SK-N-SH (cell line): ENCODE results near the gene ZFP36L1. TPM values are rescaled to one million over a fixed set of nuclear protein-coding genes. Genes with fewer than 3 reads are reported as not detected.

Experiments
- CTCF ChIA-PET: fragments of 300-600, 350-600 bp; formaldehyde crosslinking; extraction: SDS; loops from one replicate; lab custom pipeline; 2021; lab: Yijun Ruan, JAX
- POLR2A ChIA-PET: fragments of 350-600 bp; sonication (Branson Sonifier 250); formaldehyde crosslinking; extraction: SDS; loops from one replicate; lab custom pipeline; 2020; ENCODE audit warnings: antibody characterized with exemption, inconsistent platforms; lab: Yijun Ruan, JAX
- DNase-seq: peaks from one replicate; pipeline ENCODE4 v3.0.0; 2012
- H2AFZ ChIP-seq: fragments of 200-600 bp; sonication (generic); 2 replicates; pipeline ENCODE4 v1.8.1; 2016; ENCODE audit warnings: antibody characterized with exemption, mild to moderate bottlenecking, low read depth
- H3F3A ChIP-seq: fragments of 200-600 bp; sonication (generic); replicated peaks from 2 replicates; pipeline ENCODE3; 2016; ENCODE audit warnings: antibody characterized with exemption, mild to moderate bottlenecking; ENCODE audit not compliant: insufficient read depth
- H3K27ac ChIP-seq, 2 experiments: fragments of 200-500 bp in 1 of 2; fragments of 200-600 bp in 1 of 2; sonication (Bioruptor generic) in 1 of 2; sonication (generic), shearing (Covaris generic) in 1 of 2; 2 replicates each; pipeline versions ENCODE4 v1.5.1 to v1.6.1; 2014 to 2016; ENCODE audit warnings: low read depth in 2 of 2, inconsistent platforms in 1 of 2, low read length in 1 of 2, mild to moderate bottlenecking in 1 of 2, mixed read lengths in 1 of 2
- H3K27me3 ChIP-seq: fragments of 200-600 bp; sonication (generic), shearing (Covaris generic); 2 replicates; pipeline ENCODE4 v1.6.1; 2016; ENCODE audit warnings: mixed run types; ENCODE audit not compliant: insufficient read depth
- H3K36me3 ChIP-seq, 2 experiments: fragments of 200-500 bp in 1 of 2; fragments of 200-600 bp in 1 of 2; sonication (Bioruptor generic) in 1 of 2; sonication (generic) in 1 of 2; replicated peaks in 1 of 2; 2 replicates each; pipeline versions ENCODE3 to v1.5.1; 2014 to 2016; ENCODE audit warnings: low read length in 1 of 2, mild to moderate bottlenecking in 1 of 2; ENCODE audit not compliant: insufficient read depth in 2 of 2, control insufficient read depth in 1 of 2
- H3K4me1 ChIP-seq, 2 experiments: fragments of 200-500 bp in 1 of 2; fragments of 200-600 bp in 1 of 2; sonication (Bioruptor generic) in 1 of 2; sonication (generic), shearing (Covaris generic) in 1 of 2; 2 replicates each; pipeline versions ENCODE4 v1.5.1 to v1.6.1; 2014 to 2016; ENCODE audit warnings: low read depth in 1 of 2, low read length in 1 of 2, mixed run types in 1 of 2; ENCODE audit not compliant: insufficient read depth in 2 of 2, control insufficient read depth in 1 of 2
- H3K4me2 ChIP-seq: fragments of 200-600 bp; sonication (generic), shearing (Covaris generic); 2 replicates; pipeline ENCODE4 v1.6.1; 2017; ENCODE audit warnings: mixed run types
- H3K4me3 ChIP-seq, 2 experiments: fragments of 200-500 bp in 1 of 2; fragments of 200-600 bp in 1 of 2; sonication (Bioruptor generic) in 1 of 2; sonication (generic), shearing (Covaris generic) in 1 of 2; 2 replicates each; pipeline versions ENCODE4 v1.5.1 to v1.8.1; 2014 to 2016; ENCODE audit warnings: low read depth in 2 of 2, inconsistent platforms in 1 of 2, low read length in 1 of 2, mild to moderate bottlenecking in 1 of 2, mixed read lengths in 1 of 2, moderate library complexity in 1 of 2
- H3K79me2 ChIP-seq: fragments of 200-600 bp; sonication (generic); 2 replicates; pipeline ENCODE4 v1.8.1; 2017; ENCODE audit warnings: mild to moderate bottlenecking; ENCODE audit not compliant: insufficient read depth
- H3K9ac ChIP-seq: fragments of 200-600 bp; sonication (generic); 2 replicates; pipeline ENCODE4 v1.6.1; 2017; ENCODE audit warnings: mixed run types
- H3K9me2 ChIP-seq: fragments of 200-600 bp; sonication (generic); 2 replicates; pipeline ENCODE4 v1.6.1; 2017; ENCODE audit warnings: mixed run types
- H3K9me3 ChIP-seq: fragments of 200-600 bp; sonication (generic); 2 replicates; pipeline ENCODE4 v1.6.1; 2017; ENCODE audit warnings: mixed run types, mild to moderate bottlenecking, moderate library complexity
- H4K20me1 ChIP-seq: fragments of 200-600 bp; sonication (generic); 2 replicates; pipeline ENCODE4 v1.6.1; 2017; ENCODE audit warnings: mild to moderate bottlenecking, mixed run types; ENCODE audit not compliant: insufficient read depth
- CHD2 ChIP-seq: fragments of 150-350 bp; IDR thresholded peaks from 2 replicates; pipeline ENCODE4 v1.6.1; 2018; ENCODE audit warnings: low read length; ENCODE audit not compliant: partially characterized antibody
- EP300 ChIP-seq, 2 experiments: IDR thresholded peaks; 2 replicates each; pipeline versions ENCODE4 v1.4.0 to v1.6.1; 2012; ENCODE audit warnings: borderline replicate concordance in 1 of 2, low read depth in 1 of 2, low read length in 1 of 2
- GABPA ChIP-seq: IDR thresholded peaks from 2 replicates; pipeline ENCODE4 v1.4.0; 2012; ENCODE audit warnings: low read depth, mild to moderate bottlenecking
- JUND ChIP-seq: IDR thresholded peaks from 2 replicates; pipeline ENCODE4 v1.4.0; 2012
- MXI1 ChIP-seq: IDR thresholded peaks from 2 replicates; pipeline ENCODE4 v1.6.1; 2012; ENCODE audit warnings: mild to moderate bottlenecking, low read depth, low read length, improper control_type of control experiment
- NFIC ChIP-seq: IDR thresholded peaks from 2 replicates; pipeline ENCODE4 v1.4.0; 2012; ENCODE audit warnings: borderline replicate concordance
- NRF1 ChIP-seq: IDR thresholded peaks from 2 replicates; pipeline ENCODE4 v1.6.1; 2012; ENCODE audit warnings: low read depth, mild to moderate bottlenecking, low read length
- POLR2AphosphoS5 ChIP-seq: IDR thresholded peaks from 2 replicates; pipeline ENCODE4 v1.6.1; 2012; ENCODE audit warnings: low read depth, low read length
- SIN3A ChIP-seq: IDR thresholded peaks from 2 replicates; pipeline ENCODE4 v1.6.1; 2012; ENCODE audit warnings: low read depth, mild to moderate bottlenecking, low read length, moderate library complexity, borderline replicate concordance
- SMC3 ChIP-seq: IDR thresholded peaks from 2 replicates; pipeline ENCODE4 v1.6.1; 2012; ENCODE audit warnings: low read depth, low read length, improper control_type of control experiment
- TEAD4 ChIP-seq: IDR thresholded peaks from 2 replicates; pipeline ENCODE4 v1.4.0; 2012; ENCODE audit warnings: mild to moderate bottlenecking, borderline replicate concordance; ENCODE audit not compliant: insufficient read depth
- YY1 ChIP-seq: IDR thresholded peaks from 2 replicates; pipeline ENCODE4 v1.4.0; 2012; ENCODE audit warnings: low read depth, mild to moderate bottlenecking
- WGBS: methylation state at CpG from one replicate; pipeline ENCODE4 v1.1.6; 2017; ENCODE audit warnings: low lambda C conversion rate; 5-methylcytosine and 5-hydroxymethylcytosine counted together
- polyA plus RNA-seq, 3 experiments: library from polyadenylated mRNA; depleted of rRNA; stranded (reverse); fragments of >200 nt; gene quantifications; 2 replicates each; pipeline ENCODE4 v1.2.3, GENCODE V29; 2012
- TF ChIP-seq, protein P1 (sequence below): fragments of 150-350 bp; IDR thresholded peaks from 2 replicates; pipeline ENCODE4 v1.6.1; 2017; ENCODE audit warnings: antibody characterized with exemption, low read length, low read depth, borderline replicate concordance
- TF ChIP-seq, protein P2 (sequence below): fragments of 200-600 bp; sonication (generic); IDR thresholded peaks from 2 replicates; pipeline ENCODE4 v1.6.1; 2017; ENCODE audit warnings: antibody characterized with exemption, mild to moderate bottlenecking, moderate library complexity
- TF ChIP-seq, protein P3 (sequence below): IDR thresholded peaks from 2 replicates; pipeline ENCODE4; 2012
- TF ChIP-seq, protein P4 (sequence below): IDR thresholded peaks from 2 replicates; pipeline ENCODE4 v1.4.0; 2012; ENCODE audit warnings: low read depth, borderline replicate concordance
- TF ChIP-seq, protein P5 (sequence below): fragments of 150-350 bp; IDR thresholded peaks from 2 replicates; pipeline ENCODE4 v1.6.1; 2016; ENCODE audit warnings: mild to moderate bottlenecking, low read depth, low read length

ZFP36L1 gene
- polyA plus RNA-seq, 1 of the 3 experiments (the other 2 are of a cell fraction) = 16.5 TPM

DNA sequence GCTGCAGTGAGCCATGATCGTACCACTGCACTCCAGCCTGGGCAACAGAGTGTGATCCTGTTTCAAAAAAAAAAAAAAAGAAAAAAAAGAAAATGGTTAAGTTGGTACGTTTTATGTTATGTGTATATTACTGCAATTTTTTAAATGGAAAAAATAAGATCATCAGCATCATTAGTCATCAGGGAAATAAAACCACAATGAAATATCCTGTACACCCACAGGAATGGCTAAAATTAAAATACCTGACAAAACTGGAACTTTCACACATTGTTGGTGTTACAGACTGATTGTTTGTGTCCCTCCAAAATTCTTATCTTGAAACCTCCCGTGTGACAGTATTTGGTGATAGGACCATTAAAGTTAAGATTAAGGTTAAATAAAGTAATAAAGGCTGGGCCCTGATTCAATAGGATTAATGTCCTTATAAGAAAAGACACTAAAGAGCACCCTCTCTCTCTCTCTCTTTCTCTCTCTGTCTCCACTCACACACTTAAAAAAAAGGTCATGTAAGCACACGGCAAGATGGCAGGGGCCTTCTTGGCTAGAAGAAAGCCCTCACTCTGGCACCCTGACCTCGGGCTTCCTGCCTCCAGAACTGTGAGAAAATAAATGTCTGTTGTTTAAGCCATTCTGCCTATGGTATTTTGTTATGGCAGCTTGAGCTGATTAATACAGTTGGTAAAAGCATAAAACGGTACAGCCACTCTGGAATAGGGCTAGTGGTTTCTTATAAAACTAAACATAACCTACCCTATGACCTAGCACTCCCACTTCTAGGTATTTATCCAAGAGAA is 48.3 kb upstream of the ZFP36L1 start:
- no peaks in the 10 kb centered on the region for H3K79me2 ChIP-seq
- no peaks in the 10 kb centered on the region for H4K20me1 ChIP-seq
- H3K9ac ChIP-seq = no peak overlapping the region; the same call in 1 of the 2 replicates
- TF ChIP-seq, protein P1, sequence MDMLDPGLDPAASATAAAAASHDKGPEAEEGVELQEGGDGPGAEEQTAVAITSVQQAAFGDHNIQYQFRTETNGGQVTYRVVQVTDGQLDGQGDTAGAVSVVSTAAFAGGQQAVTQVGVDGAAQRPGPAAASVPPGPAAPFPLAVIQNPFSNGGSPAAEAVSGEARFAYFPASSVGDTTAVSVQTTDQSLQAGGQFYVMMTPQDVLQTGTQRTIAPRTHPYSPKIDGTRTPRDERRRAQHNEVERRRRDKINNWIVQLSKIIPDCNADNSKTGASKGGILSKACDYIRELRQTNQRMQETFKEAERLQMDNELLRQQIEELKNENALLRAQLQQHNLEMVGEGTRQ = no peak
- TF ChIP-seq NFIC = no peak
- no peak for TF ChIP-seq GABPA
- TF ChIP-seq EP300 (IDR thresholded peaks at IDR 0.05; ENCODE audit: borderline replicate concordance in 1 of 2, low read depth in 1 of 2, low read length in 1 of 2) = no peak
- TF ChIP-seq, protein P2, sequence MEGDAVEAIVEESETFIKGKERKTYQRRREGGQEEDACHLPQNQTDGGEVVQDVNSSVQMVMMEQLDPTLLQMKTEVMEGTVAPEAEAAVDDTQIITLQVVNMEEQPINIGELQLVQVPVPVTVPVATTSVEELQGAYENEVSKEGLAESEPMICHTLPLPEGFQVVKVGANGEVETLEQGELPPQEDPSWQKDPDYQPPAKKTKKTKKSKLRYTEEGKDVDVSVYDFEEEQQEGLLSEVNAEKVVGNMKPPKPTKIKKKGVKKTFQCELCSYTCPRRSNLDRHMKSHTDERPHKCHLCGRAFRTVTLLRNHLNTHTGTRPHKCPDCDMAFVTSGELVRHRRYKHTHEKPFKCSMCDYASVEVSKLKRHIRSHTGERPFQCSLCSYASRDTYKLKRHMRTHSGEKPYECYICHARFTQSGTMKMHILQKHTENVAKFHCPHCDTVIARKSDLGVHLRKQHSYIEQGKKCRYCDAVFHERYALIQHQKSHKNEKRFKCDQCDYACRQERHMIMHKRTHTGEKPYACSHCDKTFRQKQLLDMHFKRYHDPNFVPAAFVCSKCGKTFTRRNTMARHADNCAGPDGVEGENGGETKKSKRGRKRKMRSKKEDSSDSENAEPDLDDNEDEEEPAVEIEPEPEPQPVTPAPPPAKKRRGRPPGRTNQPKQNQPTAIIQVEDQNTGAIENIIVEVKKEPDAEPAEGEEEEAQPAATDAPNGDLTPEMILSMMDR = no peak
- TF ChIP-seq NRF1 = no peak
- no peak for TF ChIP-seq TEAD4
- no peak for TF ChIP-seq SMC3
- TF ChIP-seq POLR2AphosphoS5 = no peak
- TF ChIP-seq, protein P3, sequence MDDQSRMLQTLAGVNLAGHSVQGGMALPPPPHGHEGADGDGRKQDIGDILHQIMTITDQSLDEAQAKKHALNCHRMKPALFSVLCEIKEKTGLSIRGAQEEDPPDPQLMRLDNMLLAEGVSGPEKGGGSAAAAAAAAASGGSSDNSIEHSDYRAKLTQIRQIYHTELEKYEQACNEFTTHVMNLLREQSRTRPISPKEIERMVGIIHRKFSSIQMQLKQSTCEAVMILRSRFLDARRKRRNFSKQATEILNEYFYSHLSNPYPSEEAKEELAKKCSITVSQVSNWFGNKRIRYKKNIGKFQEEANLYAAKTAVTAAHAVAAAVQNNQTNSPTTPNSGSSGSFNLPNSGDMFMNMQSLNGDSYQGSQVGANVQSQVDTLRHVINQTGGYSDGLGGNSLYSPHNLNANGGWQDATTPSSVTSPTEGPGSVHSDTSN = no peak
- TF ChIP-seq SIN3A = no peak
- TF ChIP-seq, protein P4, sequence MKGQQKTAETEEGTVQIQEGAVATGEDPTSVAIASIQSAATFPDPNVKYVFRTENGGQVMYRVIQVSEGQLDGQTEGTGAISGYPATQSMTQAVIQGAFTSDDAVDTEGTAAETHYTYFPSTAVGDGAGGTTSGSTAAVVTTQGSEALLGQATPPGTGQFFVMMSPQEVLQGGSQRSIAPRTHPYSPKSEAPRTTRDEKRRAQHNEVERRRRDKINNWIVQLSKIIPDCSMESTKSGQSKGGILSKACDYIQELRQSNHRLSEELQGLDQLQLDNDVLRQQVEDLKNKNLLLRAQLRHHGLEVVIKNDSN = no peak
- no peak for TF ChIP-seq CHD2
- TF ChIP-seq MXI1 = no peak
- TF ChIP-seq, protein P5, sequence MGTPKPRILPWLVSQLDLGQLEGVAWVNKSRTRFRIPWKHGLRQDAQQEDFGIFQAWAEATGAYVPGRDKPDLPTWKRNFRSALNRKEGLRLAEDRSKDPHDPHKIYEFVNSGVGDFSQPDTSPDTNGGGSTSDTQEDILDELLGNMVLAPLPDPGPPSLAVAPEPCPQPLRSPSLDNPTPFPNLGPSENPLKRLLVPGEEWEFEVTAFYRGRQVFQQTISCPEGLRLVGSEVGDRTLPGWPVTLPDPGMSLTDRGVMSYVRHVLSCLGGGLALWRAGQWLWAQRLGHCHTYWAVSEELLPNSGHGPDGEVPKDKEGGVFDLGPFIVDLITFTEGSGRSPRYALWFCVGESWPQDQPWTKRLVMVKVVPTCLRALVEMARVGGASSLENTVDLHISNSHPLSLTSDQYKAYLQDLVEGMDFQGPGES = no peak
- TF ChIP-seq YY1 = no peak
- no peak for TF ChIP-seq JUND
- H3K9me2 ChIP-seq = no peaks in the 10 kb centered on the region
- no peak overlapping the region for H3K4me3 ChIP-seq
- ChIA-PET POLR2A (no interaction called here), CTCF (interaction anchor here (0.9 kb wide), 1 partner anchor 266 kb away, joined by 3 read pairs; no protein-coding TSS in a partner anchor)
- peaks cover 0 to 4% of the 10 kb centered on the region in 2 experiments; a peak in 2 of 4 replicates for H3K4me1 ChIP-seq
- no peak for DNase-seq
- 61% methylated on average over 6 of the region's 6 CpGs for WGBS
- H3K9me3 ChIP-seq = peaks cover 3% of the 10 kb centered on the region; the same call in 1 of the 2 replicates
- peaks cover 20% of the 10 kb centered on the region for H3F3A ChIP-seq
- H3K27me3 ChIP-seq = no peaks in the 10 kb centered on the region
- no peak overlapping the region for H3K4me2 ChIP-seq
- H2AFZ ChIP-seq = peak overlapping the region; percentile 37; the same call in 1 of the 2 replicates
- H3K27ac ChIP-seq = peak overlapping the region in 1 of 2 experiments; percentile 72; a peak in 2 of 4 replicates
- peaks cover 0 to 42% of the 10 kb centered on the region in 2 experiments for H3K36me3 ChIP-seq
